Fibroblast of villous mesenchyme (primary cell): ENCODE data around the gene HCRTR1. TPM values are rescaled to one million over a fixed set of nuclear protein-coding genes. Genes with fewer than 3 reads are reported as not detected.

Experiments
- DNase-seq: peaks from one replicate; pipeline ENCODE4 v3.0.0-alpha.2; 2010; ENCODE audit warnings: low read depth
- H3K4me3 ChIP-seq: 2 replicates; pipeline ENCODE4 v1.5.1; 2011; ENCODE audit warnings: low read depth, mild to moderate bottlenecking, low read length
- total RNA-seq: library from RNA; depleted of rRNA; stranded (reverse); fragments of >200 nt; gene quantifications from 2 replicates; pipeline ENCODE4 v1.2.3, GENCODE V29; 2012
- TF ChIP-seq, protein P1 (sequence below): IDR thresholded peaks from 2 replicates; pipeline ENCODE4 v1.5.1; 2012; ENCODE audit warnings: low read depth, mild to moderate bottlenecking, low read length; ENCODE audit not compliant: insufficient read depth

The HCRTR1 gene
- total RNA-seq, 1 donor, result under 0.01 TPM

- TF ChIP-seq, protein P1, sequence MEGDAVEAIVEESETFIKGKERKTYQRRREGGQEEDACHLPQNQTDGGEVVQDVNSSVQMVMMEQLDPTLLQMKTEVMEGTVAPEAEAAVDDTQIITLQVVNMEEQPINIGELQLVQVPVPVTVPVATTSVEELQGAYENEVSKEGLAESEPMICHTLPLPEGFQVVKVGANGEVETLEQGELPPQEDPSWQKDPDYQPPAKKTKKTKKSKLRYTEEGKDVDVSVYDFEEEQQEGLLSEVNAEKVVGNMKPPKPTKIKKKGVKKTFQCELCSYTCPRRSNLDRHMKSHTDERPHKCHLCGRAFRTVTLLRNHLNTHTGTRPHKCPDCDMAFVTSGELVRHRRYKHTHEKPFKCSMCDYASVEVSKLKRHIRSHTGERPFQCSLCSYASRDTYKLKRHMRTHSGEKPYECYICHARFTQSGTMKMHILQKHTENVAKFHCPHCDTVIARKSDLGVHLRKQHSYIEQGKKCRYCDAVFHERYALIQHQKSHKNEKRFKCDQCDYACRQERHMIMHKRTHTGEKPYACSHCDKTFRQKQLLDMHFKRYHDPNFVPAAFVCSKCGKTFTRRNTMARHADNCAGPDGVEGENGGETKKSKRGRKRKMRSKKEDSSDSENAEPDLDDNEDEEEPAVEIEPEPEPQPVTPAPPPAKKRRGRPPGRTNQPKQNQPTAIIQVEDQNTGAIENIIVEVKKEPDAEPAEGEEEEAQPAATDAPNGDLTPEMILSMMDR, result no peak
- no peak overlapping the region for H3K4me3 ChIP-seq
- DNase-seq, result no peak
Observed at GRCh38 chr1:31595836-31596736, 21.4 kb upstream of the HCRTR1 start.

- peak; percentile 83 for DNase-seq
- H3K4me3 ChIP-seq, result no peak overlapping the region
- TF ChIP-seq, protein P1, result no peak
Observed at GRCh38 chr1:31596737-31597097, 20.8 kb upstream of the HCRTR1 start.

DNA sequence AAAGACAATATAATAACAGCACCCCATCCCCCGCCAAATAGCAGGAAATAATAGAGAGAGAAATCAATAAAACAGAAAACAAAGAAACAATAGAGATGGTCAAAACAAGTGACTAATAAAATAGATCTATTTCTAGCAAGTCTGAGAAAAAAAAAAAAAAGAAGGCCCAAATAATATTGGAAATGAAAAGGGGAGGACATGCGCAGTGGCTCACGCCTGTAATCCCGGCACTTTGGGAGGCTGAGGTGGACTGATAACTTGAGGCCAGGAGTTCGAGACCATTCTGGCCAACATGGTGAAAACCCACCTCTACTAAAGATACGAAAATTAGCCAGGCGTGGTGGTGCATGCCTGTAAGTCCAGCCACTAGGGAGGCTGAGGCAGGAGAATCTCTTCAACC is 18.5 kb upstream of the HCRTR1 start:
- TF ChIP-seq, protein P1, result no peak
- no peak for DNase-seq
- no peak overlapping the region for H3K4me3 ChIP-seq

- no peak overlapping the region for H3K4me3 ChIP-seq
- no peak for DNase-seq
- TF ChIP-seq, protein P1, result no peak
Observed at GRCh38 chr1:31600641-31601040, 16.8 kb upstream of the HCRTR1 start.

DNA sequence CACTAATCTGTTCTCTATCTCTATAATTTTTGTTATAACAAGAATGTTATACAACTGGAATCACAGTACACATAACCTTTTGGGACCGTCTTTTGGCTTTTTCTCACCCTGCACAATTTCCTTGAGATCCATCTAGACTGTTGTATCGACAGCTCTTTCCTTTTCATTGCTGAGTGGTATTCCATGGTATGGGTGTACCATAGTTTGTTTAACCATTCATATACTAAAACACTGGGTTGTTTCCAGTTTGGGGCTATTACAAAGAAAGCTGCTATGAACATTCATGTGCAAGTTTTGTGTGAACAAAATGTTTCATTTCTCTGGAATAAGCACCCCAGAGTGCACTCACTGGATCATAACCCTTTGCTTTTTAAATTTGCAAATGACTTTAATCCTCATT is 15.4 kb upstream of the HCRTR1 start:
- DNase-seq, result no peak
- TF ChIP-seq, protein P1, result no peak
- no peak overlapping the region for H3K4me3 ChIP-seq

DNA sequence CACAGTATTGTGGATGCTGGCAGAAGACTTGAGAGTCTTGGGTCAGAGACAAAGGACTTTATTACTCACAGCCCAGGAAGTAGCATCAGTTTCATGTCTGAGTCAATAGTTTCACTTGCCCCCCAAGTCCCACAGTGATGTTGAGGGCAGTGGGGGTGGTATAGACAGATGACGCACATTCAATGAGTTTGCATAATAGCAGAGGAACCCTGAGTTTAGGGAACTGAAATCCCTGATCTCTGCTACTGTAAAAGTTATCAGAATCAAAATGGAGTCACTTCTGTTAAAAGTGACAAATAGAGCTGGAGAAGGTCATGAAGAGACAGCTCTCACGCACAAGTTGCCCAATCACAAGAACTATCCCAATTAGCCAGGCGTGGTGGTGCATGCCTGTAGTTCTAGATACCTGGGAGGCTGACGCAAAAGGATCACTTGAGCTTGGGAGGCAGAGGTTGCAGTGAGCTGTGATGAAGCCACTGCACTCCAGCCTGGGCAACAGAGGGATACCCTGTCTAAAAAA is 11.5 kb upstream of the HCRTR1 start:
- TF ChIP-seq, protein P1, result no peak
- DNase-seq, result peak; percentile 31

GRCh38 chr1:31607360-31607759 is 10.1 kb upstream of the HCRTR1 start:
- H3K4me3 ChIP-seq, result no peak overlapping the region
- DNase-seq, result no peak

More for the DNA sequence above, 11.5 kb upstream of the HCRTR1 start:
- no peak overlapping the region for H3K4me3 ChIP-seq

More at GRCh38 chr1:31607360-31607759, 10.1 kb upstream of the HCRTR1 start:
- TF ChIP-seq, protein P1, result no peak
